Measurements from ENCODE around the gene LARP6. TPM values are rescaled to one million over a fixed set of nuclear protein-coding genes. Genes with fewer than 3 reads are reported as not detected.
"Not testable (repeated sequence)": the region's sequence is repeated elsewhere in the genome, so short reads cannot be mapped to it uniquely, and the experiment has no call there.

LARP6 gene
- total RNA-seq, 1 experiment from 2014 or later, result not detected

DNA sequence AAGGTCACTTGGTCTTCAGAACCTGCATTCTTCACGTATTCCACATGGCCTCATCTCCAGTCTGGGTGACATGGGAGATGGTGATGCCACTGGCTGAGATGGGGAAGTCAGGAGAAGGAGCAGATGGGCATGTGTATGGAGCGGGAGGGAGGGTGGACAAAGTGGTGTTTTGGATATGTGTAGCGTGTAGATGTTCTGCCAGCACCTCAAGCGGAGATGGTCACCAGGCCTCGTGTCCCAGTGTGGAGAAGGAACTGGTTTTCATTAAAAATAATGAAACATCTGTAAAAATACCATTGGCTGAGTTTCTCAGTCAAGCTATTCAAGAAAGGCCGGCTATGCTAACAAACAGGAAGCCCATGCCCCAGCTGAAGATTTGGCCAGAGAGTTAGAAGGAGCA lies 26.2 kb downstream of the LARP6 start:
- H3K4me2 ChIP-seq (ENCODE audit: low read depth, low read length, poor library complexity, severe bottlenecking), result no peak overlapping the region
- H3K9me2 ChIP-seq (replicated peaks; ENCODE audit: insufficient read depth, low read length), result no peaks in the 10 kb centered on the region
- no peaks in the 10 kb centered on the region for H4K20me1 ChIP-seq (ENCODE audit: insufficient read depth, low read depth, low read length)
- H3K4me3 ChIP-seq (ENCODE audit: low read length), result no peak overlapping the region
- H3K9me3 ChIP-seq (ENCODE audit: low read length), result no peaks in the 10 kb centered on the region
- H3K27ac ChIP-seq (ENCODE audit: low read length), result no peak overlapping the region
- H2AFZ ChIP-seq (ENCODE audit: low read length), result no peak overlapping the region
- no peaks in the 10 kb centered on the region for H3K79me2 ChIP-seq (ENCODE audit: low read length)
- H3K36me3 ChIP-seq (ENCODE audit: insufficient read depth, low read length), result no peaks in the 10 kb centered on the region
- H3K27me3 ChIP-seq (ENCODE audit: low read length), result no peaks in the 10 kb centered on the region
- no peak for DNase-seq
- H3K9ac ChIP-seq (ENCODE audit: low read length), result no peak overlapping the region
- no peaks in the 10 kb centered on the region for H3K4me1 ChIP-seq (ENCODE audit: low read length)

DNA sequence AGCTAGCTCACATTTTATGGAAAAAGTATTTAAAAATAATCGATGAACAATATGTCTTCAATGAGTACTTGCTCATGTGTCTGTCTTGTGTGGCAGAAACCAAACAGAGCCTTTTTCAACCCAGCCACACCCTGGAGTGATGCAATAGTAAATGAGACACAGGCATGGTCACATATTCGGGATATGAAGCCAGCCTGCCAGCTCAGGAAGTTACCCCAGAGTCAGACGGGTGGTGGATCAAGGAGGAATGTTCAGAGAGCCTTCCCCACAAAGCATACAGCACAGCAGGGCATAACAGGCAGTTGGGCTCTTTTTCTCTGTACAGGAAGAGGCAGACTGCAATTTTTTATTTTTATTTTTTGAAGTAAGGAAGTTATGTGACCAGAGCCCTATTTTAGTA lies 27.3 kb downstream of the LARP6 start:
- Histone ChIP-seq H3K79me2 (ENCODE audit: low read length) (no peaks in the 10 kb centered on the region), H3K4me2 (ENCODE audit: low read depth, low read length, poor library complexity, severe bottlenecking) (no peak overlapping the region), H3K9me3 (ENCODE audit: low read length) (no peaks in the 10 kb centered on the region), H3K4me3 (ENCODE audit: low read length) (no peak overlapping the region), H3K36me3 (ENCODE audit: insufficient read depth, low read length) (no peaks in the 10 kb centered on the region), H3K9me2 (replicated peaks; ENCODE audit: insufficient read depth, low read length) (no peaks in the 10 kb centered on the region), H3K9ac (ENCODE audit: low read length) (no peak overlapping the region), H2AFZ (ENCODE audit: low read length) (no peak overlapping the region), H4K20me1 (ENCODE audit: insufficient read depth, low read depth, low read length) (no peaks in the 10 kb centered on the region), H3K4me1 (ENCODE audit: low read length) (no peaks in the 10 kb centered on the region), H3K27me3 (ENCODE audit: low read length) (no peaks in the 10 kb centered on the region), H3K27ac (ENCODE audit: low read length) (no peak overlapping the region)
- DNase-seq, result no peak

- Histone ChIP-seq H3K9me2 (replicated peaks; ENCODE audit: insufficient read depth, low read length) (no peaks in the 10 kb centered on the region), H3K27me3 (ENCODE audit: low read length) (no peaks in the 10 kb centered on the region), H3K9ac (ENCODE audit: low read length) (no peak overlapping the region), H2AFZ (ENCODE audit: low read length) (no peak overlapping the region), H3K4me1 (ENCODE audit: low read length) (no peaks in the 10 kb centered on the region), H3K4me3 (ENCODE audit: low read length) (no peak overlapping the region), H3K27ac (ENCODE audit: low read length) (no peak overlapping the region), H3K9me3 (ENCODE audit: low read length) (no peaks in the 10 kb centered on the region), H3K36me3 (ENCODE audit: insufficient read depth, low read length) (no peaks in the 10 kb centered on the region), H3K4me2 (ENCODE audit: low read depth, low read length, poor library complexity, severe bottlenecking) (no peak overlapping the region), H4K20me1 (ENCODE audit: insufficient read depth, low read depth, low read length) (no peaks in the 10 kb centered on the region), H3K79me2 (ENCODE audit: low read length) (no peaks in the 10 kb centered on the region)
- no peak for DNase-seq
Observed at GRCh38 chr15:70825841-70826240, 28.1 kb downstream of the LARP6 start.

- H3K36me3 ChIP-seq (ENCODE audit: insufficient read depth, low read length), result no peaks in the 10 kb centered on the region
- no peaks in the 10 kb centered on the region for H3K79me2 ChIP-seq (ENCODE audit: low read length)
- no peak overlapping the region for H3K9ac ChIP-seq (ENCODE audit: low read length)
- H3K4me3 ChIP-seq (ENCODE audit: low read length), result no peak overlapping the region
- no peak for DNase-seq
- H4K20me1 ChIP-seq (ENCODE audit: insufficient read depth, low read depth, low read length), result no peaks in the 10 kb centered on the region
- H3K27me3 ChIP-seq (ENCODE audit: low read length), result no peaks in the 10 kb centered on the region
- peaks cover 5% of the 10 kb centered on the region; the same call in 1 of the 2 replicates for H3K9me3 ChIP-seq (ENCODE audit: low read length)
- H2AFZ ChIP-seq (ENCODE audit: low read length), result no peak overlapping the region
- no peaks in the 10 kb centered on the region for H3K9me2 ChIP-seq (replicated peaks; ENCODE audit: insufficient read depth, low read length)
- no peak overlapping the region for H3K27ac ChIP-seq (ENCODE audit: low read length)
- H3K4me2 ChIP-seq (ENCODE audit: low read depth, low read length, poor library complexity, severe bottlenecking), result no peak overlapping the region
- H3K4me1 ChIP-seq (ENCODE audit: low read length), result no peaks in the 10 kb centered on the region
Observed at GRCh38 chr15:70823196-70823595, 30.8 kb downstream of the LARP6 start.

- Histone ChIP-seq H2AFZ (ENCODE audit: low read length) (no peak overlapping the region), H3K4me1 (ENCODE audit: low read length) (no peaks in the 10 kb centered on the region), H3K79me2 (ENCODE audit: low read length) (no peaks in the 10 kb centered on the region), H3K4me3 (ENCODE audit: low read length) (no peak overlapping the region), H3K27ac (ENCODE audit: low read length) (no peak overlapping the region), H3K9me2 (replicated peaks; ENCODE audit: insufficient read depth, low read length) (no peaks in the 10 kb centered on the region), H3K9ac (ENCODE audit: low read length) (no peak overlapping the region), H4K20me1 (ENCODE audit: insufficient read depth, low read depth, low read length) (no peaks in the 10 kb centered on the region), H3K36me3 (ENCODE audit: insufficient read depth, low read length) (no peaks in the 10 kb centered on the region), H3K9me3 (ENCODE audit: low read length) (peaks cover 5% of the 10 kb centered on the region; the same call in 1 of the 2 replicates), H3K4me2 (ENCODE audit: low read depth, low read length, poor library complexity, severe bottlenecking) (no peak overlapping the region), H3K27me3 (ENCODE audit: low read length) (no peaks in the 10 kb centered on the region)
- no peak for DNase-seq
Observed at GRCh38 chr15:70820214-70820613, 33.7 kb downstream of the LARP6 start.

DNA sequence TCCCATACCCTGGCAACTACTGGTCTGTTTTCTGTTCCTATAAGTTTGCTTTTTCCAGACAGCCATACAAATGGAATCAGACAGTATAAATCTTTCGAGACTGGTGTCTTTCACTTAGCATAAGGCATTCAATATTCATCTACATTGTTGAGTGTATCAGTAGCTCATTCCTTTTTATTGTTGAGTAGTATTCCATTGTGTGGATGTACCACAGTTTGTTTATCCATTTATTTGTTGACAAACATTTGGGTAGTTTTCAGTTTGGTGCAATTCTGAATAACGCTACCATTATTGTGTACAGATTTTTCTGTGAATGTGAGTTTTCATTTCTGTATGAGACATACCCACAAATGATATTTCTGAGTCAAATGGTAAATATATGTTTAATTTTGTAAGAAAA lies 35.4 kb downstream of the LARP6 start:
- no peak overlapping the region for H3K9ac ChIP-seq (ENCODE audit: low read length)
- H3K27ac ChIP-seq (ENCODE audit: low read length), result no peak overlapping the region
- H3K79me2 ChIP-seq (ENCODE audit: low read length), result no peaks in the 10 kb centered on the region
- H3K9me2 ChIP-seq (replicated peaks; ENCODE audit: insufficient read depth, low read length), result no peaks in the 10 kb centered on the region
- H3K4me1 ChIP-seq (ENCODE audit: low read length), result no peaks in the 10 kb centered on the region
- no peaks in the 10 kb centered on the region for H3K27me3 ChIP-seq (ENCODE audit: low read length)
- no peaks in the 10 kb centered on the region for H3K36me3 ChIP-seq (ENCODE audit: insufficient read depth, low read length)
- H2AFZ ChIP-seq (ENCODE audit: low read length), result no peak overlapping the region
- no peak overlapping the region for H3K4me2 ChIP-seq (ENCODE audit: low read depth, low read length, poor library complexity, severe bottlenecking)
- no peaks in the 10 kb centered on the region for H4K20me1 ChIP-seq (ENCODE audit: insufficient read depth, low read depth, low read length)
- DNase-seq, result no peak
- no peak overlapping the region for H3K4me3 ChIP-seq (ENCODE audit: low read length)
- H3K9me3 ChIP-seq (ENCODE audit: low read length), result peaks cover 5% of the 10 kb centered on the region; the same call in 1 of the 2 replicates

DNA sequence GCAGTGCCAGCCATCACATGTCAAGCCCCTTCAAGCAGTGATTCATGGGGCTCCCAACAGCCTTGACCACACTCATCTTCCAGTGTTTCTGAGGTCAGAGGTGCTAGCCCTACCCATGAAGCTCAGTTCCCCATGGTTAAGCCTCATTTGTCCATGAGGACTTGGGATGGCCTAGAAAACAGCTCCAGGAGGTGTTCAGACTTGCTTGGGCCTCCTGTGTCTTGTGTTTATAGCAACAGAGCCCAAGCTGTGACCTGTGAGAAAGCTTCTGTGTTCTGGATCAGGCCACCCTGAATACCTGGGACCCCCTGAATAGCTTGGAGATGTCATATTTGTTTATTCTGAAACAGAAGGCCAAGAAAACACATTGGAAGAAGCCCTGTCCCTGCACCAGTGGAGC lies 36.7 kb downstream of the LARP6 start:
- H3K27ac ChIP-seq (ENCODE audit: low read length), result no peak overlapping the region
- H2AFZ ChIP-seq (ENCODE audit: low read length), result no peak overlapping the region
- no peak overlapping the region for H3K4me3 ChIP-seq (ENCODE audit: low read length)
- no peaks in the 10 kb centered on the region for H3K4me1 ChIP-seq (ENCODE audit: low read length)
- no peaks in the 10 kb centered on the region for H4K20me1 ChIP-seq (ENCODE audit: insufficient read depth, low read depth, low read length)
- H3K36me3 ChIP-seq (ENCODE audit: insufficient read depth, low read length), result no peaks in the 10 kb centered on the region
- H3K27me3 ChIP-seq (ENCODE audit: low read length), result no peaks in the 10 kb centered on the region
- H3K9me2 ChIP-seq (replicated peaks; ENCODE audit: insufficient read depth, low read length), result no peaks in the 10 kb centered on the region
- peaks cover 5% of the 10 kb centered on the region; the same call in 1 of the 2 replicates for H3K9me3 ChIP-seq (ENCODE audit: low read length)
- no peak overlapping the region for H3K9ac ChIP-seq (ENCODE audit: low read length)
- H3K79me2 ChIP-seq (ENCODE audit: low read length), result no peaks in the 10 kb centered on the region
- H3K4me2 ChIP-seq (ENCODE audit: low read depth, low read length, poor library complexity, severe bottlenecking), result no peak overlapping the region
- no peak for DNase-seq

- H3K4me3 ChIP-seq (ENCODE audit: low read length), result no peak overlapping the region
- H3K27ac ChIP-seq (ENCODE audit: low read length), result no peak overlapping the region
- no peaks in the 10 kb centered on the region for H3K36me3 ChIP-seq (ENCODE audit: insufficient read depth, low read length)
- H3K9me2 ChIP-seq (replicated peaks; ENCODE audit: insufficient read depth, low read length), result no peaks in the 10 kb centered on the region
- no peak overlapping the region for H3K4me2 ChIP-seq (ENCODE audit: low read depth, low read length, poor library complexity, severe bottlenecking)
- DNase-seq, result no peak
- H3K9me3 ChIP-seq (ENCODE audit: low read length), result peaks cover 5% of the 10 kb centered on the region; the same call in 1 of the 2 replicates
- H3K79me2 ChIP-seq (ENCODE audit: low read length), result no peaks in the 10 kb centered on the region
- H3K4me1 ChIP-seq (ENCODE audit: low read length), result no peaks in the 10 kb centered on the region
- H4K20me1 ChIP-seq (ENCODE audit: insufficient read depth, low read depth, low read length), result no peaks in the 10 kb centered on the region
- no peak overlapping the region for H2AFZ ChIP-seq (ENCODE audit: low read length)
- H3K27me3 ChIP-seq (ENCODE audit: low read length), result no peaks in the 10 kb centered on the region
- H3K9ac ChIP-seq (ENCODE audit: low read length), result no peak overlapping the region
Observed at GRCh38 chr15:70815604-70816003, 38.4 kb downstream of the LARP6 start.

- not testable (repeated sequence) for H3K9me3 ChIP-seq (ENCODE audit: low read length); H4K20me1 ChIP-seq (ENCODE audit: insufficient read depth, low read depth, low read length); H3K9me2 ChIP-seq (replicated peaks; ENCODE audit: insufficient read depth, low read length); H3K79me2 ChIP-seq (ENCODE audit: low read length); DNase-seq; H3K27me3 ChIP-seq (ENCODE audit: low read length); H3K4me1 ChIP-seq (ENCODE audit: low read length); H3K9ac ChIP-seq (ENCODE audit: low read length); H3K36me3 ChIP-seq (ENCODE audit: insufficient read depth, low read length); H3K4me3 ChIP-seq (ENCODE audit: low read length); H3K4me2 ChIP-seq (ENCODE audit: low read depth, low read length, poor library complexity, severe bottlenecking); H3K27ac ChIP-seq (ENCODE audit: low read length); H2AFZ ChIP-seq (ENCODE audit: low read length)
Observed at GRCh38 chr15:70815011-70815410, 38.9 kb downstream of the LARP6 start.

Data from Karpas-422 (cell line).